GM23338 (cell line): ENCODE data around the gene GRK5.

Experiments used
- CREB1 ChIP-seq: fragments of 250-450 bp; sonication (Bioruptor Pico); IDR thresholded peaks from 2 replicates; pipeline ENCODE4 v1.5.0; 2020; ENCODE audit warnings: low read depth, mild to moderate bottlenecking, moderate library complexity
- EZH2 ChIP-seq: fragments of 200-600 bp; sonication (generic); IDR thresholded peaks from one replicate; pipeline ENCODE4 v1.8.0; 2017; ENCODE audit warnings: antibody characterized with exemption, mild to moderate bottlenecking, low read depth; ENCODE audit not compliant: unreplicated experiment
- EZH2phosphoT487 ChIP-seq: fragments of 200-600 bp; sonication (generic); IDR thresholded peaks from one replicate; pipeline ENCODE4 v1.8.1; 2018; ENCODE audit warnings: antibody characterized with exemption; ENCODE audit not compliant: unreplicated experiment
- JUNB ChIP-seq: IDR thresholded peaks from one replicate; pipeline ENCODE4 v1.6.1; 2016; ENCODE audit warnings: antibody characterized with exemption; ENCODE audit not compliant: unreplicated experiment
- POLR2AphosphoS5 ChIP-seq: IDR thresholded peaks from 2 replicates; pipeline ENCODE4 v1.6.1; 2016; ENCODE audit warnings: antibody characterized with exemption, low read depth
- REST ChIP-seq: IDR thresholded peaks from one replicate; pipeline ENCODE4 v1.6.1; 2018; ENCODE audit warnings: antibody characterized with exemption; ENCODE audit not compliant: unreplicated experiment
- STAT1 ChIP-seq: IDR thresholded peaks from one replicate; pipeline ENCODE4 v1.6.1; 2016; ENCODE audit warnings: antibody characterized with exemption; ENCODE audit not compliant: unreplicated experiment
- ZNF114 ChIP-seq: fragments of 250-450 bp; sonication (Bioruptor Pico); IDR thresholded peaks from 2 replicates; pipeline ENCODE4 v1.5.0; 2020; ENCODE audit warnings: mild to moderate bottlenecking, moderate library complexity
- ZNF331 ChIP-seq: fragments of 250-450 bp; sonication (Bioruptor Pico); IDR thresholded peaks from 2 replicates; pipeline ENCODE4 v1.5.0; 2020; ENCODE audit warnings: low read depth, mild to moderate bottlenecking, moderate library complexity
- TF ChIP-seq, protein P1 (sequence below), 2 experiments: fragments of 200-600 bp in 1 of 2; sonication (generic) in 1 of 2; conservative IDR thresholded peaks; 2 replicates each; pipeline versions ENCODE4 v1.5.1 to v1.6.1; 2016 to 2017; ENCODE audit warnings: antibody characterized with exemption in 2 of 2, low read depth in 2 of 2, mild to moderate bottlenecking in 2 of 2, moderate library complexity in 1 of 2
- TF ChIP-seq, protein P2 (sequence below): IDR thresholded peaks from 2 replicates; pipeline ENCODE4 v1.6.1; 2016; ENCODE audit warnings: antibody characterized with exemption

DNA sequence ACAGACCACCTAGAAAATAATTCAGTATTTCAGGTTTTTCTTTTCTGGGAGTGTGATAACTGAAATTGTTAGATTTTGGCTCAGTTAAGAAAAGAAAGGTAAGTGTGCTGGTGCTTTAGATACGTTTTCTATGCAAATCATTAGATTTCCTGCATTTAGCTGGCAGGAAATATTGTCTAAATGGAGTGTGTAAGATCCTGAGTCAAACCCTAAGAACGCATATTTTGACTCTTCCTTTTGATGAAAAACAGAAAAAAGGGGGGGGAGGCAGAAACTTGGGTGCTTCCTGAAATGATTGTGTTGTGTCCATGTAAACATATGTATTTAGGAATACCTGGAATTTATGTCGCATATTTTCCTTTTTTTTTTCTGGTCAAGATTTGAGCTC is 1.2 kb downstream of the GRK5 start:
- TF ChIP-seq EZH2 = no peak
- TF ChIP-seq, protein P1, sequence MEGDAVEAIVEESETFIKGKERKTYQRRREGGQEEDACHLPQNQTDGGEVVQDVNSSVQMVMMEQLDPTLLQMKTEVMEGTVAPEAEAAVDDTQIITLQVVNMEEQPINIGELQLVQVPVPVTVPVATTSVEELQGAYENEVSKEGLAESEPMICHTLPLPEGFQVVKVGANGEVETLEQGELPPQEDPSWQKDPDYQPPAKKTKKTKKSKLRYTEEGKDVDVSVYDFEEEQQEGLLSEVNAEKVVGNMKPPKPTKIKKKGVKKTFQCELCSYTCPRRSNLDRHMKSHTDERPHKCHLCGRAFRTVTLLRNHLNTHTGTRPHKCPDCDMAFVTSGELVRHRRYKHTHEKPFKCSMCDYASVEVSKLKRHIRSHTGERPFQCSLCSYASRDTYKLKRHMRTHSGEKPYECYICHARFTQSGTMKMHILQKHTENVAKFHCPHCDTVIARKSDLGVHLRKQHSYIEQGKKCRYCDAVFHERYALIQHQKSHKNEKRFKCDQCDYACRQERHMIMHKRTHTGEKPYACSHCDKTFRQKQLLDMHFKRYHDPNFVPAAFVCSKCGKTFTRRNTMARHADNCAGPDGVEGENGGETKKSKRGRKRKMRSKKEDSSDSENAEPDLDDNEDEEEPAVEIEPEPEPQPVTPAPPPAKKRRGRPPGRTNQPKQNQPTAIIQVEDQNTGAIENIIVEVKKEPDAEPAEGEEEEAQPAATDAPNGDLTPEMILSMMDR (conservative IDR thresholded peaks at IDR 0.05; ENCODE audit: low read depth in 2 of 2) = no peak
- TF ChIP-seq EZH2phosphoT487 = no peak
- no peak for TF ChIP-seq REST
- no peak for TF ChIP-seq POLR2AphosphoS5
- TF ChIP-seq ZNF331 (CRISPR knock-in tag) = no peak
- TF ChIP-seq, protein P2, sequence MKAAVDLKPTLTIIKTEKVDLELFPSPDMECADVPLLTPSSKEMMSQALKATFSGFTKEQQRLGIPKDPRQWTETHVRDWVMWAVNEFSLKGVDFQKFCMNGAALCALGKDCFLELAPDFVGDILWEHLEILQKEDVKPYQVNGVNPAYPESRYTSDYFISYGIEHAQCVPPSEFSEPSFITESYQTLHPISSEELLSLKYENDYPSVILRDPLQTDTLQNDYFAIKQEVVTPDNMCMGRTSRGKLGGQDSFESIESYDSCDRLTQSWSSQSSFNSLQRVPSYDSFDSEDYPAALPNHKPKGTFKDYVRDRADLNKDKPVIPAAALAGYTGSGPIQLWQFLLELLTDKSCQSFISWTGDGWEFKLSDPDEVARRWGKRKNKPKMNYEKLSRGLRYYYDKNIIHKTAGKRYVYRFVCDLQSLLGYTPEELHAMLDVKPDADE = no peak
- no peak for TF ChIP-seq STAT1
- no peak for TF ChIP-seq CREB1 (CRISPR knock-in tag)
- no peak for TF ChIP-seq JUNB
- no peak for TF ChIP-seq ZNF114 (CRISPR knock-in tag)
